Esophagus squamous epithelium (tissue), 4 donors: Measurements from ENCODE around the gene PRM2.

ENCODE experiments used
- POLR2A ChIP-seq, 4 donors: fragments of 450-650 bp; IDR thresholded peaks; one replicate each; pipeline ENCODE4 v1.6.1; 2017; ENCODE audit warnings: antibody characterized with exemption in 4 of 4, mild to moderate bottlenecking in 4 of 4, moderate library complexity in 3 of 4
- TF ChIP-seq, protein P1 (sequence below), 6 experiments: fragments of 450-650 bp in 4 of 6; fragments of 200-600 bp in 2 of 6; sonication (generic) in 2 of 6; IDR thresholded peaks; one replicate each; pipeline ENCODE4 v1.5.1; 2016 to 2019; ENCODE audit warnings: antibody characterized with exemption in 6 of 6, mild to moderate bottlenecking in 4 of 6, moderate library complexity in 4 of 6

DNA sequence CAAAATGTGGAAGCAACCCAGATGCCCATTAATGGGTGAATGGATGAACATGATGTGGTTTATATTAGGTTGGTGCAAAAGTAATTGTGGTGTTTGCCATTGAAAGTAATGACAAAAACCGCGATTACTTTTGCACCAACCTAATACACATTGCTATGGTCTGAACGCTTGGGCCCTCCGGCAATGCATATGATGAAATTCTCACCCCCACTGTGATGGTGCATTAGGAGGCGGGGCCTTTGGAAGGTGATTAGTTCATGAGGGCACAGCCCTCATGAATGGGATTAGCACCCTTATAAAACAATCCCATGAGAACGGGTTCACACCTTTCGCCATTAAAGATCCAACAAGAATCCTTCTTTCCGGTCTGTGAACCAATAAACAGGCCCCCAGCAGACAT, 30.1 kb upstream of the PRM2 start:
- TF ChIP-seq POLR2A (IDR thresholded peaks at IDR 0.05) = no peak
- TF ChIP-seq, protein P1, sequence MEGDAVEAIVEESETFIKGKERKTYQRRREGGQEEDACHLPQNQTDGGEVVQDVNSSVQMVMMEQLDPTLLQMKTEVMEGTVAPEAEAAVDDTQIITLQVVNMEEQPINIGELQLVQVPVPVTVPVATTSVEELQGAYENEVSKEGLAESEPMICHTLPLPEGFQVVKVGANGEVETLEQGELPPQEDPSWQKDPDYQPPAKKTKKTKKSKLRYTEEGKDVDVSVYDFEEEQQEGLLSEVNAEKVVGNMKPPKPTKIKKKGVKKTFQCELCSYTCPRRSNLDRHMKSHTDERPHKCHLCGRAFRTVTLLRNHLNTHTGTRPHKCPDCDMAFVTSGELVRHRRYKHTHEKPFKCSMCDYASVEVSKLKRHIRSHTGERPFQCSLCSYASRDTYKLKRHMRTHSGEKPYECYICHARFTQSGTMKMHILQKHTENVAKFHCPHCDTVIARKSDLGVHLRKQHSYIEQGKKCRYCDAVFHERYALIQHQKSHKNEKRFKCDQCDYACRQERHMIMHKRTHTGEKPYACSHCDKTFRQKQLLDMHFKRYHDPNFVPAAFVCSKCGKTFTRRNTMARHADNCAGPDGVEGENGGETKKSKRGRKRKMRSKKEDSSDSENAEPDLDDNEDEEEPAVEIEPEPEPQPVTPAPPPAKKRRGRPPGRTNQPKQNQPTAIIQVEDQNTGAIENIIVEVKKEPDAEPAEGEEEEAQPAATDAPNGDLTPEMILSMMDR (IDR thresholded peaks at IDR 0.05) = no peak
